Measurements from ENCODE around the gene CCDC142.

- no peak for TF ChIP-seq CTCF (conservative IDR thresholded peaks at IDR 0.05)
- no peak for TF ChIP-seq EZH2 (IDR thresholded peaks at IDR 0.05; ENCODE audit: low read depth)
Observed at GRCh38 chr2:74448771-74449170, 34.0 kb downstream of the CCDC142 start.
